Measurements from ENCODE around the gene IL34. TPM values are rescaled to one million over a fixed set of nuclear protein-coding genes. Genes with fewer than 3 reads are reported as not detected.

IL34 gene
- not detected for total RNA-seq

DNA sequence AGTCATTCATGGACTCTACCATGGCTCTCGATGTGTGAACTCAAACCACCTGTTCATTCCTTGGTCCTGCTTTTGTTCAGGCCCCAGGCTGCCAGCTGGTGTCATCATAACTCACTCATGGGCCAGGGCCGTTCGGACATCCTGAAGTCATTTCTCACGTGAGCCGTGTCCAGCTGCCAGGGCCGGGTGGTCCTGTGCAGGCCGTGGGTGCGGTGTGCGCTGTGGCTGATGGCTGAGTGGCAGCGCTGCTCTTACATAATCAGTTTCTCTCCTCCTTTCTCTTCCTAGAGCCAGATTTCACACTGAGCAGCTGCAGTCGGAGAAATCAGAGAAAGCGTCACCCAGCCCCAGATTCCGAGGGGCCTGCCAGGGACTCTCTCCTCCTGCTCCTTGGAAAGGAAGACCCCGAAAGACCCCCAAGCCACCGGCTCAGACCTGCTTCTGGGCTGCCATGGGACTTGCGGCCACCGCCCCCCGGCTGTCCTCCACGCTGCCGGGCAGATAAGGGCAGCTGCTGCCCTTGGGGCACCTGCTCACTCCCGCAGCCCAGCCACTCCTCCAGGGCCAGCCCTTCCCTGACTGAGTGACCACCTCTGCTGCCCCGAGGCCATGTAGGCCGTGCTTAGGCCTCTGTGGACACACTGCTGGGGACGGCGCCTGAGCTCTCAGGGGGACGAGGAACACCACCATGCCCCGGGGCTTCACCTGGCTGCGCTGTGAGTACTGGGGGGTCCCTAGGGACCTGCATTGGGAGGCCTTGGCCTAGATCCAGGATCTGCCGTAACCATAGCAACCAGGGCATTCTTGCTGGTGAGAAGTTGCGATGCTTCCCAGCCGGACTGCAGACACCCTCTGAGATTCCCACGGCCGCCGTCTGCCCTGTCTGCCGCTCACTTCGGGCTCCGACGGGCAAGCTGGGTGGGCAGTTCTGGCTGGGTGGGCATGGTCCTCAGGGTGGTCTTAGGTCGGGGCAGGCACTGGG, at the start of gene IL34:
Gene IL34 (plus strand): TSS at position 300 of the 982 bp plus-strand sequence. CDS start 389 bp downstream, at position 689.
- DNase-seq (no peak), ATAC-seq (no peak)
- CTCF ChIA-PET: no interaction called here
- Mint-ChIP-seq H3K4me3 (no peak within 1 kb of the TSS), H3K36me3 (no peaks in the 10 kb centered on the region), H3K27me3 (peaks cover 9% of the 10 kb centered on the region), H3K4me1 (no peaks in the 10 kb centered on the region), H3K9me3 (ENCODE audit: low read depth) (no peaks in the 10 kb centered on the region), H3K27ac (no peak within 1 kb of the TSS)

GRCh38 chr16:70597135-70597835, 49.1 kb upstream of the IL34 start:
- Mint-ChIP-seq H3K27me3 (peaks cover 8% of the 10 kb centered on the region), H3K27ac (no peak overlapping the region), H3K36me3 (no peaks in the 10 kb centered on the region), H3K4me1 (no peaks in the 10 kb centered on the region), H3K4me3 (no peak overlapping the region), H3K9me3 (ENCODE audit: low read depth) (no peaks in the 10 kb centered on the region)
- no peak for ATAC-seq
- CTCF ChIA-PET: interaction anchor here (1.1 kb wide), 1 partner anchor 57 kb away, joined by 3 read pairs; no protein-coding TSS in a partner anchor
- DNase-seq: no peak

DNA sequence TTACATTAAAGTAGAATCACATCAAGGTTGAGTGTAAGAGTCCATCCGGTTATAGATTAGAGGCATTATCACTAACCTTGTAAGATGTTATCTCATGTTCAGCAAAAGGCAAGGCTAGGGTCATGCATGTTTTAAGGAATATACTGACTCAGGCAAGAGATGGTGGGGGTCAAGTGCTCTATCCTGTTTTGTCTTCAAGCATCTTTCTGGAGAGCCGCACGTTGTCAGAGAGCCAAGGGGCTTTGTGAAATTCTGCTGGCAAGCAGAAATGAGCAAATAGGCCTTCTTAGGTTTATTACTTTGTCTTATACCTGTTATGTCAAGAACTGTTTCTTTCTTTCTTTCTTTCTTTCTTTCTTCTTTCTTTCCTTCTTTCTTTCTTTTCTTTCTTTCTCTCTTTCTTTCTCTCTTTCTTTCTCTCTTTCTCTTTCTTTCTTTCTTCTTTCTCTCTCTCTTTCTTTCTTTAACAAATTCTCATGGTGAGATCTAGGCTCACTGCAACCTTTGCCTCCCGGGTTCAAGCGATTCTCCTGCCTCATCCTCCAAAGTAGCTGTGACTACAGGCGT, 47.3 kb upstream of the IL34 start:
- H3K9me3 Mint-ChIP-seq (ENCODE audit: low read depth): no peaks in the 10 kb centered on the region

DNA sequence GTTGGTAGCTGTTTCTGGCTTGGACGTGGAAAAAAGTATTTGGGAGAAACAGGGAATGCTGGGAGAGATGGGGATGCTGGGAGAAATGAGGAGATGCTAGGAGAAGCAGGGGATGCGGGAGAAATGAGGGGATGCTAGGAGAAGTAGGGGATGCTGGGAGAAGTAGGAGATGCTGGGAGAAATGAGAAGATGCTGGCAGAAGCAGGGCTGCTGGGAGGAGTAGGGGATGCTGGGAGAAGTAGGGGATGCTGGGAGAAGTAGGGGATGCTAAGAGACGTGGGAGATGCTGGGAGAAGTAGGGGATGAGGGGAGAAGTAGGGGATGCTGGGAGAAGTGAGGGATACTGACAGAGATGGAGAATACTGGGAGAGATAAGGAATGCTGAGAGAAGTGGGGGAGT, 45.6 kb upstream of the IL34 start:
- peaks cover 8% of the 10 kb centered on the region for H3K4me1 Mint-ChIP-seq
- no peak overlapping the region for H3K4me3 Mint-ChIP-seq
- no peak overlapping the region for H3K27ac Mint-ChIP-seq
- peaks cover 5% of the 10 kb centered on the region for H3K27me3 Mint-ChIP-seq
- no peaks in the 10 kb centered on the region for H3K36me3 Mint-ChIP-seq
- ATAC-seq (no peak), DNase-seq (no peak)
- CTCF ChIA-PET: no interaction called here
- no peaks in the 10 kb centered on the region for H3K9me3 Mint-ChIP-seq (ENCODE audit: low read depth)

More for the DNA sequence above, 47.3 kb upstream of the IL34 start:
- Mint-ChIP-seq H3K27me3 (peaks cover 5% of the 10 kb centered on the region), H3K4me3 (no peak overlapping the region), H3K27ac (no peak overlapping the region), H3K4me1 (peaks cover 3% of the 10 kb centered on the region), H3K36me3 (no peaks in the 10 kb centered on the region)
- CTCF ChIA-PET: no interaction called here
- no peak for ATAC-seq
- no peak for DNase-seq

- no peak for DNase-seq
- Mint-ChIP-seq H3K4me1 (peaks cover 8% of the 10 kb centered on the region), H3K36me3 (no peaks in the 10 kb centered on the region), H3K27ac (no peak overlapping the region), H3K27me3 (peaks cover 5% of the 10 kb centered on the region), H3K4me3 (no peak overlapping the region), H3K9me3 (ENCODE audit: low read depth) (no peaks in the 10 kb centered on the region)
- ATAC-seq: no peak
- CTCF ChIA-PET: interaction anchor here (0.6 to 1.3 kb wide), 3 partner anchors 9 to 169 kb away, joined by 3 to 4 read pairs (median 3); no protein-coding TSS in a partner anchor
Observed at GRCh38 chr16:70601576-70602575, 44.5 kb upstream of the IL34 start.

GRCh38 chr16:70602831-70603230, 43.5 kb upstream of the IL34 start:
- no peak overlapping the region for H3K27ac Mint-ChIP-seq

GRCh38 chr16:70604407-70605282, 41.7 kb upstream of the IL34 start:
- H3K9me3 Mint-ChIP-seq (ENCODE audit: low read depth): no peaks in the 10 kb centered on the region
- ATAC-seq (no peak), DNase-seq (no peak)
- peaks cover 5% of the 10 kb centered on the region for H3K27me3 Mint-ChIP-seq
- H3K4me3 Mint-ChIP-seq: no peak overlapping the region
- H3K27ac Mint-ChIP-seq: no peak overlapping the region
- peaks cover 8% of the 10 kb centered on the region for H3K4me1 Mint-ChIP-seq
- no peaks in the 10 kb centered on the region for H3K36me3 Mint-ChIP-seq
- CTCF ChIA-PET: no interaction called here

More at GRCh38 chr16:70602831-70603230, 43.5 kb upstream of the IL34 start:
- no peaks in the 10 kb centered on the region for H3K9me3 Mint-ChIP-seq (ENCODE audit: low read depth)
- peaks cover 8% of the 10 kb centered on the region for H3K4me1 Mint-ChIP-seq
- ATAC-seq (no peak), DNase-seq (no peak)
- no peaks in the 10 kb centered on the region for H3K36me3 Mint-ChIP-seq
- peaks cover 5% of the 10 kb centered on the region for H3K27me3 Mint-ChIP-seq
- CTCF ChIA-PET: interaction anchor here (0.7 to 1.3 kb wide), 3 partner anchors 8 to 168 kb away, joined by 3 to 4 read pairs (median 3); no protein-coding TSS in a partner anchor
- no peak overlapping the region for H3K4me3 Mint-ChIP-seq

- DNase-seq (no peak), ATAC-seq (no peak)
- no peak overlapping the region for H3K4me3 Mint-ChIP-seq
- no peak overlapping the region for H3K27ac Mint-ChIP-seq
- H3K36me3 Mint-ChIP-seq: no peaks in the 10 kb centered on the region
- peaks cover 2% of the 10 kb centered on the region for H3K27me3 Mint-ChIP-seq
- CTCF ChIA-PET: no interaction called here
- peaks cover 8% of the 10 kb centered on the region for H3K4me1 Mint-ChIP-seq
- H3K9me3 Mint-ChIP-seq (ENCODE audit: low read depth): no peaks in the 10 kb centered on the region
Observed at GRCh38 chr16:70605283-70605657, 41.1 kb upstream of the IL34 start.

GRCh38 chr16:70608521-70608920, 37.8 kb upstream of the IL34 start:
- no peaks in the 10 kb centered on the region for H3K36me3 Mint-ChIP-seq
- peaks cover 8% of the 10 kb centered on the region for H3K4me1 Mint-ChIP-seq
- ATAC-seq (no peak), DNase-seq (no peak)
- H3K4me3 Mint-ChIP-seq: no peak overlapping the region
- CTCF ChIA-PET: no interaction called here
- H3K27me3 Mint-ChIP-seq: no peaks in the 10 kb centered on the region
- H3K27ac Mint-ChIP-seq: no peak overlapping the region
- H3K9me3 Mint-ChIP-seq (ENCODE audit: low read depth): no peaks in the 10 kb centered on the region

DNA sequence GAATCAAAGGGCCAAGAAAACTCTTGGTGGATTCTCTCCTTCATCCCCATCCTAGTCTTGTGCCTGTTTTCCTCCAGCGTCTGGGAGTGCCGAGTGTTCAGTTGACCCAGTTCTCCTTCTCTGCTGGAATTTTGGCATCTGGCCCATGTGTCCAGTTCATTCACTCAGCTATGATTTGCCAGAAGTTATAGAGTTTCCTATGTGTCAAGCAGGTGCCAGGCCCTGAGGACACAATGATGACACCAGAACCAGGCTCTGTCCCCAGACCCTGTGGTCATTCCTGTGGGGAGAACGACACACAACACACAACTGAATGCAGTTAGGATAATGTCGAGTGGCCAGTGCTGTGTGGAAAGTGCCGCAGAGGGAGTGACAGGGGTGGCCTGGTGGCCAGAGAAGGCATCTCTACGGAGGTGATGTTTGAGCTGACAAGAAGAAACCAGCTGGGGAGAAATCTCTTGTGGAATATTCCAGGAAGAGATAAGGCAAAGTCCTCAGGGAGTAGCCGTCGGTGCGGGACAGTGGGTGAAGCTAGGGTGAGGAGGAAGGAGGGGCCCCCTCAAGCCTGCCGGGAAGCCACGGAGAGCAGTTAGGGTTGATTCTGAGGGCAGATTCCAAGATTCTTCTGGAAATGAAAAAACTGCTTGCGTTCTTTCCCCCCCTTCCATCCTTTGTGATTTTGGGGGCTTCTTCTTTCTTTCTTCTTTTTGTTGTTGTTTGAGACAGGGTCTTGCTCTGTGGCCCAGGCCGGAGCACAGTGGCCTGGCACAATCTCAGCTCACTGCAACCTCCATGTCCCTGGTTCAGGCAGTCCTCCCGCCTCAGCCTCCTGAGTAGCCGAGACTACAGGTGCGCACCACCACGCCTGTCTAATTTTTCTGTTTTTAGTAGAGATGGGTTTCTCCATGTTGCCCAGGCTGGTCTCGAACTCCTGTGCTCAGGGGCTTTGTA, 35.8 kb upstream of the IL34 start:
- Mint-ChIP-seq H3K27me3 (no peaks in the 10 kb centered on the region), H3K4me1 (no peaks in the 10 kb centered on the region), H3K9me3 (ENCODE audit: low read depth) (no peaks in the 10 kb centered on the region), H3K27ac (no peak overlapping the region), H3K4me3 (no peak overlapping the region), H3K36me3 (no peaks in the 10 kb centered on the region)
- ATAC-seq: no peak
- DNase-seq: no peak
- CTCF ChIA-PET: interaction anchor here (1.8 kb wide), 1 partner anchor 8 kb away, joined by 4 read pairs; no protein-coding TSS in a partner anchor

- Mint-ChIP-seq H3K27me3 (no peaks in the 10 kb centered on the region), H3K27ac (no peak overlapping the region), H3K4me1 (no peaks in the 10 kb centered on the region), H3K4me3 (no peak overlapping the region), H3K9me3 (ENCODE audit: low read depth) (no peaks in the 10 kb centered on the region), H3K36me3 (no peaks in the 10 kb centered on the region)
- DNase-seq (no peak), ATAC-seq (no peak)
- CTCF ChIA-PET: interaction anchor here (1.8 kb wide), 1 partner anchor 9 kb away, joined by 4 read pairs; no protein-coding TSS in a partner anchor
Observed at GRCh38 chr16:70611224-70611598, 35.1 kb upstream of the IL34 start.
